Body of pancreas (tissue), 4 donors: ENCODE measurements around the gene ATXN1.

ENCODE experiments used
- POLR2A ChIP-seq, 3 donors: fragments of 450-650 bp; IDR thresholded peaks; one replicate each; pipeline ENCODE4 v1.6.1; 2016; ENCODE audit warnings: antibody characterized with exemption in 3 of 3, mild to moderate bottlenecking in 2 of 3
- TF ChIP-seq, protein P1 (sequence below), 7 experiments: fragments of 450-650 bp in 4 of 7; fragments of 200-600 bp in 3 of 7; sonication (generic) in 3 of 7; IDR thresholded peaks; one replicate each; pipeline ENCODE4 v1.5.1; 2016 to 2019; ENCODE audit warnings: antibody characterized with exemption in 7 of 7

DNA sequence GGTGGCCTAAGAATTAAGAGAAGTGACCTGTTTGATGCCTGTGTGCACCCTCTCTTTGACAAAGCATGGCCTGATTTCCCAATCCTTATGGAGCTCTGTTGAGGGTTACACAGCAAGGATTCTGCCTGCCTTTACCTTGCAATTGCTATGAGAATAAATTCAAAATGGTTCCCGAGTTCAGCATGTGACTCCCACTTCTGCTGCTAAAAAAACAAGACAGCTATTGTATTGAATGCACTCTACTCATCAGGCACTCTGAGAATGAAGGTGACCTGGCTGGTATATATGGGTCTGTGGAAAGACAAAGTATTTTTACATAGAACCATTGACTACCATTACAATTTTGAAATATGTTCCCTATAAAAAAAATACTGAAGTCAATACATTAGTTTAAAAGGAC lies 190.3 kb downstream of the ATXN1 start:
- no peak for TF ChIP-seq POLR2A (IDR thresholded peaks at IDR 0.05)
- TF ChIP-seq, protein P1, sequence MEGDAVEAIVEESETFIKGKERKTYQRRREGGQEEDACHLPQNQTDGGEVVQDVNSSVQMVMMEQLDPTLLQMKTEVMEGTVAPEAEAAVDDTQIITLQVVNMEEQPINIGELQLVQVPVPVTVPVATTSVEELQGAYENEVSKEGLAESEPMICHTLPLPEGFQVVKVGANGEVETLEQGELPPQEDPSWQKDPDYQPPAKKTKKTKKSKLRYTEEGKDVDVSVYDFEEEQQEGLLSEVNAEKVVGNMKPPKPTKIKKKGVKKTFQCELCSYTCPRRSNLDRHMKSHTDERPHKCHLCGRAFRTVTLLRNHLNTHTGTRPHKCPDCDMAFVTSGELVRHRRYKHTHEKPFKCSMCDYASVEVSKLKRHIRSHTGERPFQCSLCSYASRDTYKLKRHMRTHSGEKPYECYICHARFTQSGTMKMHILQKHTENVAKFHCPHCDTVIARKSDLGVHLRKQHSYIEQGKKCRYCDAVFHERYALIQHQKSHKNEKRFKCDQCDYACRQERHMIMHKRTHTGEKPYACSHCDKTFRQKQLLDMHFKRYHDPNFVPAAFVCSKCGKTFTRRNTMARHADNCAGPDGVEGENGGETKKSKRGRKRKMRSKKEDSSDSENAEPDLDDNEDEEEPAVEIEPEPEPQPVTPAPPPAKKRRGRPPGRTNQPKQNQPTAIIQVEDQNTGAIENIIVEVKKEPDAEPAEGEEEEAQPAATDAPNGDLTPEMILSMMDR (IDR thresholded peaks at IDR 0.05) = no peak
